ENCODE data around the gene LRRC38.

DNA sequence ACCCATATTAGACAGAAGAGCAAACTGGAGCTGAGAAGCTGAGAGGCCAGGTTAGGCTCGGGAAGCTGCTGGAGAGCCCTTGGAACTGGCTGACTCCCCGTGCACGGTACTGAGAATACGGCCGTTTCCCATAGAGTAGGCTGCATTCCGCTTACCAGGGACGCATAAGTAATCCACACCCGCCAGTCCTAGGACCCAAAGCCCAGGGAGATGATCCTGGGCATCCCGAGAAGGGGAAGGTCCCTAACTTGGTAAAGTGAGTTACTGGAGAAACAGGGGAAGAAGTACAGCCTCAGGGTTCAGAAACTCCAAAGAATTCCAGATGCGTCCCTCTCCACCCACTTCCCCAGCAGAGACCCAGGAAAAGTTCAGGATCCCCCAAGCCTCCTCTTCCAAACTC, 1.3 kb downstream of the LRRC38 start:
- TF ChIP-seq, protein P1, sequence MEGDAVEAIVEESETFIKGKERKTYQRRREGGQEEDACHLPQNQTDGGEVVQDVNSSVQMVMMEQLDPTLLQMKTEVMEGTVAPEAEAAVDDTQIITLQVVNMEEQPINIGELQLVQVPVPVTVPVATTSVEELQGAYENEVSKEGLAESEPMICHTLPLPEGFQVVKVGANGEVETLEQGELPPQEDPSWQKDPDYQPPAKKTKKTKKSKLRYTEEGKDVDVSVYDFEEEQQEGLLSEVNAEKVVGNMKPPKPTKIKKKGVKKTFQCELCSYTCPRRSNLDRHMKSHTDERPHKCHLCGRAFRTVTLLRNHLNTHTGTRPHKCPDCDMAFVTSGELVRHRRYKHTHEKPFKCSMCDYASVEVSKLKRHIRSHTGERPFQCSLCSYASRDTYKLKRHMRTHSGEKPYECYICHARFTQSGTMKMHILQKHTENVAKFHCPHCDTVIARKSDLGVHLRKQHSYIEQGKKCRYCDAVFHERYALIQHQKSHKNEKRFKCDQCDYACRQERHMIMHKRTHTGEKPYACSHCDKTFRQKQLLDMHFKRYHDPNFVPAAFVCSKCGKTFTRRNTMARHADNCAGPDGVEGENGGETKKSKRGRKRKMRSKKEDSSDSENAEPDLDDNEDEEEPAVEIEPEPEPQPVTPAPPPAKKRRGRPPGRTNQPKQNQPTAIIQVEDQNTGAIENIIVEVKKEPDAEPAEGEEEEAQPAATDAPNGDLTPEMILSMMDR (IDR thresholded peaks at IDR 0.05): no peak
- no peak for TF ChIP-seq POLR2AphosphoS5 (IDR thresholded peaks at IDR 0.05)
- no peak for TF ChIP-seq POLR2A (IDR thresholded peaks at IDR 0.05)
- no peak for TF ChIP-seq EP300 (IDR thresholded peaks at IDR 0.05)
